ENCODE results near the gene ZMYM5.

- TF ChIP-seq GATA2 (IDR thresholded peaks at IDR 0.05; ENCODE audit: low read depth, low read length): no peak
- TF ChIP-seq GATA3 (IDR thresholded peaks at IDR 0.05; ENCODE audit: low read depth, low read length): no peak
Measured at GRCh38 chr13:19890030-19890429, 26.6 kb upstream of the ZMYM5 start.

All from SH-SY5Y (cell line).